ENCODE data around the gene MRLN.

MRLN gene

GRCh38 chr10:59702347-59702746, 50.9 kb downstream of the MRLN start:
- no peak for DNase-seq

DNA sequence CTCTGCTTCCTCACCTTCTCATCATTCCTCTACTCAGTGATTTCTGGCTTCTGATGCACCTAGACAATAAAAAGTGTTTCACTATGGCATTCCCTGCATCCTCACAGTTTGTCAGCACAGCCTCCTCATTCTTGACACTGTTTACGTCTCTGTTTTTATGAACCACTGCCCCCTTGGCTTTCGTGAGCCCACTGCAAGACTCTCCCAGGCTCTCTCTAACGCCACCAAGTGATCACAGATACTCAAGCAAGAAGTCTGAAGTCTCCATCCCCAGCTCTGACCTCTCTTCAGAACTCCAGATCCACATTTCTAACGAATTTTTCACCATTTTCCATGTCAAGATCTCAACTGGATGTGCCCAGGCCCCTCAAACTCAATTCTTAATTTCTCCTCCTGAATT, 52.5 kb downstream of the MRLN start:
- DNase-seq = no peak

DNA sequence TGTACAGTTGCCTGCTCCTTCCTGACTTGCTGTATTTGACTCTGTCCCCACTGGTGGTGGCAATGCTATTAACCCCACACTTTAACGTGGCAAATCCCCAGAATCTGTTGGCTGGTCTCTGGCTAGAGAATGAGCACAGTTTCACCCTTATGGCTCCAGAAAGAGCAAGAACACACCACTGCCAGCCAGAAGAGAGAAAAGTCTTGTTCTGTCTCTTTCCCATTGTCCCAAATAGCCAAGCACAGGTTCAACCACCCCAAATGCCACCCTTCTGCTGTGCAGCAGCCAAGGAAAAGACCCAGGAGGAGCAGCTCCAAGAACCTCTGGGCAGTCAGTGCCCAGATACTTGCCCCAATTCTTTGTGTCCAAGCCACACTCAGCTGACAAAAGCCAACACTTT, 54.9 kb downstream of the MRLN start:
- no peak for DNase-seq

DNA sequence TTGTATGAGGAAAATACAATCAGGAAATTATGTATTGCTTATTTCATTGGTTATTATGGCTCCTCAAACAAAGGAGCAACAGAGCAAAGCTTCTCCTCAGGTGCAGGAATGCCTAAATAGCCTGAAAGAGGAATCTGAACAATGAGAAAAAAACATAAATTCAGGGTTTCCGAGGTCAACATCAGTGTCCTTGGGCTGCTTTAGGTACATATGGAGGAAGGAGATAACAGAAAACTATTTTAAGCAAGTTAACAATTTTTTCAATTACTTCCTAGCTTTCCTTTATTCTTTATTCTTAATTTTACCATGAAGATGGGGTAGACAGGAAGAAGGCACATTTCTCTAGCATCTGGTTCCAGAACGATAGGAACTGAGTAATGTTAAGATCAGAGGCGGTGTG, 57.6 kb downstream of the MRLN start:
- no peak for DNase-seq

DNA sequence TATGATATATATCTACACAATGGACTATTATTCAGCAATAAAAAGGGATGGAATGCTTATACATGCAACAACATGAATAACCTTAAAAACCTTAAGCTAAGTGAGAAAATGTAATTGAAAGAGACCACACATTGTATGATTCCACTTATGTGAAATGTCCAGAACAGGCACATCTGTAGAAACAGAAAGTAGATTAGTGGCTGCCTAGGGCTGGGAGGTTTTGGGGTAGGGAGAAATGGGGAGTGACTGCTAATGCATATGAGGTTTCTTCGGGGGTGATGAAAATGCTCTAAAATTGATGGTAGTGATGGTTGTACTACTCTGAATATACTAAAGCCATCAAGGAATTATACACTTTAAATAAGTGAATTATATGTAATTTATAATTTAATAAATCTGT, 58.3 kb downstream of the MRLN start:
- no peak for DNase-seq

DNA sequence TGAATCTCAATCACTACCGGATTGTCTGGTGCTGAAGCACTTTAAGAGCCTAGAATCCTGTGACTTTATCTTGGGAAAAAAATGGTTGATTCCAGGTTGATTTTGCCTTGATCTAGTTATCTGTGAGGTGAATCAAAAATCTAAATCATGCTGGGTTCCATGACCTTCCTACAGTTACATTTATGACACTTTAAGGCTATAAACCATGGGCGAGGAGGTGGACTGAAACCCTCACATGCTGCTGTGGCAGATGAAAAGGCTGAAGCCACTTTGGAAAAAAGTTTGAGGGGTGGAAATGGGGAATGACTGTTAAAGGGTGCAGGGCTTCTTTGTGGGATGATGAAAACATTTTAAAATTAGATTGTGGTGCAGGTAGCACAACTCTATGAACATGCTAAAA, 61.1 kb downstream of the MRLN start:
- no peak for DNase-seq

DNA sequence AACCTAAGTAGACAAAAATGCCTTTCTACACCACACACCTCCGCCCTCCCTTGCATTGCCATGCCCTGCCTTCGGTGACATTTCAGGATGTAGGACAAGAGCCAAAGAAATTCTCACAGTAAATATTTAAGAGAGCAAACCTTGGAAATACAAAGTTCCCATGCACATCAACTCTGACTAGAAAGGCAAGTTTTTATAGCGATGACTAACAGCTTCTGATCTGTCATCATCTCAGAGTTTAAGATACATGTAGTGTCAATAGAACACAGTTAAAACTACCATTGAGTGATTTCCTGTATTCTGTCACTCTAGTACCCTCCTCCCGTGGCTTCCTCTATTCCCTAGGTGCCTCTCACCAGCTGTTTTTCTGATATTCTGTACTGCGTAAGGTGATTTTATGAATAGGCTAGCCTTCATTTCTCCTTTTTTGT, 64.3 kb downstream of the MRLN start:
- no peak for DNase-seq

DNA sequence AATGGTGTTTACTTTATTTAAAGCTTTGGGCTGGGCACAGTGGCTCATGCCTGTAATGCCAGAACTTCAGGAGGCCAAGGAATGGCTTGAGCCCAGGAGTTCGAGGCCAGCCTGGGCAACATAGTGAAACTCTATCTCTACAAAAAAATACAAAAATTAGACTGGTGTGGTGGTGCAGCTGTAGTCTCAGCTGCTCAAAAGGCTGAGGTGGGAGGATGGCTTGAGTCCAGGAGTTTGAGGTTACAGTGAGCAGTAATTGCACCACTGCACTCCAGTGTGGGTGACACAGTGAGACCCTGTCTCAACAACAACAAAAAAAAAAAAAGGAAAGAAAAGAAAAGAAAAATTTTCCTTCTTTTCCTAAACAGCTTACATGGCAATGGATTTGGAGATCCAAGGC, 65.6 kb downstream of the MRLN start:
- DNase-seq = no peak
